HepG2 (cell line): Measurements from ENCODE around the gene ARHGAP15. TPM values are rescaled to one million over a fixed set of nuclear protein-coding genes. Genes with fewer than 3 reads are reported as not detected.

Source experiments
- ATAC-seq: fragments of 200-7000 bp; cut with Tn5 transposase; 3 replicates; pipeline ENCODE4 v1.9.1; 2020; ENCODE audit warnings: mild to moderate bottlenecking, moderate library complexity
- BruUV-seq: library from RNA; stranded (reverse); fragments of 400-500 nt; replicated peaks from 2 replicates; lab custom pipeline; 2021; lab: Mats Ljungman, UMichigan
- CTCF ChIA-PET: fragments of 300-600 bp; formaldehyde crosslinking; extraction: SDS; loops from one replicate; lab custom pipeline; 2021; ENCODE audit warnings: low total read pairs, inconsistent platforms, low intra/inter-chr PET ratio; lab: Yijun Ruan, JAX
- POLR2A ChIA-PET: fragments of 350-600 bp; sonication (Branson Sonifier 250); formaldehyde crosslinking; loops from one replicate; lab custom pipeline; 2020; ENCODE audit warnings: antibody characterized with exemption, inconsistent platforms; lab: Yijun Ruan, JAX
- DNase-seq: peaks from one replicate; pipeline ENCODE4 v3.0.0-alpha.2; 2015; ENCODE audit warnings: low spot score
- FAIRE-seq: peaks from 3 replicates; lab custom pipeline; 2011; peaks lifted over from hg19 to GRCh38; lab: Jason Lieb, UNC
- H2AFZ ChIP-seq: one replicate; pipeline ENCODE4 v1.6.1; 2011; ENCODE audit warnings: low read length, inconsistent platforms
- H3K27ac ChIP-seq: fragments of 300-600 bp; 3 replicates; pipeline ENCODE4 v1.8.0; 2011; ENCODE audit warnings: mixed run types, mild to moderate bottlenecking, mixed read lengths, low read length, inconsistent platforms; ENCODE audit not compliant: insufficient read depth; ENCODE audit errors: extremely low read length
- H3K27me3 ChIP-seq, 2 experiments: fragments of 200-600 bp in 1 of 2; 2 replicates in 1 of 2; 3 replicates in 1 of 2; pipeline versions ENCODE4 v1.6.0 to v1.8.0; 2011; ENCODE audit warnings: low read length in 2 of 2, mild to moderate bottlenecking in 2 of 2, moderate library complexity in 2 of 2, inconsistent platforms in 1 of 2; ENCODE audit not compliant: insufficient read depth in 2 of 2, control insufficient read depth in 1 of 2
- H3K36me3 ChIP-seq, 2 experiments: fragments of 200-600 bp in 1 of 2; replicated peaks in 1 of 2; 2 replicates in 1 of 2; 3 replicates in 1 of 2; pipeline versions ENCODE4 v1.5.1 to v1.8.0; 2011; ENCODE audit warnings: low read length in 2 of 2, inconsistent platforms in 1 of 2; ENCODE audit not compliant: insufficient read depth in 2 of 2, control insufficient read depth in 1 of 2
- H3K4me1 ChIP-seq: 2 replicates; pipeline ENCODE4 v1.5.1; 2012; ENCODE audit warnings: low read length, inconsistent platforms; ENCODE audit not compliant: insufficient read depth
- H3K4me2 ChIP-seq: 2 replicates; pipeline ENCODE4 v1.6.0; 2011; ENCODE audit warnings: low read depth, low read length, inconsistent platforms
- H3K4me3 ChIP-seq, 3 experiments: fragments of 200-600 bp in 1 of 3; sonication (generic), shearing (Covaris generic) in 1 of 3; replicated peaks in 1 of 3; 2 replicates each; pipeline ENCODE4 v1.5.1; 2011 to 2016; ENCODE audit warnings: low read length in 3 of 3, inconsistent platforms in 2 of 3, low read depth in 2 of 3, mild to moderate bottlenecking in 2 of 3, control low read depth in 1 of 3, mixed read lengths in 1 of 3; ENCODE audit not compliant: insufficient read depth in 1 of 3
- H3K79me2 ChIP-seq: one replicate; pipeline ENCODE4 v1.6.1; 2011; ENCODE audit warnings: low read length, inconsistent platforms; ENCODE audit not compliant: insufficient read depth
- H3K9ac ChIP-seq: 2 replicates; pipeline ENCODE4 v1.6.0; 2011; ENCODE audit warnings: mild to moderate bottlenecking, low read depth, low read length, inconsistent platforms; ENCODE audit not compliant: insufficient read depth
- H3K9me3 ChIP-seq: 2 replicates; pipeline ENCODE4 v1.5.1; 2012; ENCODE audit warnings: mild to moderate bottlenecking, low read length
- H4K20me1 ChIP-seq: 2 replicates; pipeline ENCODE4 v1.6.0; 2011; ENCODE audit warnings: inconsistent platforms, mild to moderate bottlenecking, low read length, moderate library complexity; ENCODE audit not compliant: insufficient read depth
- FIP1L1 ChIP-seq: fragments of 200-400 bp; formaldehyde crosslinking; IDR thresholded peaks from 2 replicates; pipeline ENCODE4 v1.6.1; 2018; ENCODE audit warnings: low read depth, mild to moderate bottlenecking, low read length, moderate library complexity, borderline replicate concordance; ENCODE audit not compliant: insufficient read depth
- ISL2 ChIP-seq: sonication (generic); formaldehyde crosslinking; IDR thresholded peaks from 2 replicates; pipeline ENCODE4 v1.5.0; 2020; ENCODE audit warnings: missing genetic modification reagents
- KAT7 ChIP-seq: IDR thresholded peaks from 2 replicates; pipeline ENCODE4 v1.6.1; 2018; ENCODE audit warnings: borderline replicate concordance, missing compliant biosample characterization
- PATZ1 ChIP-seq: sonication (generic); formaldehyde crosslinking; IDR thresholded peaks from 2 replicates; pipeline ENCODE4 v1.4.0; 2020; ENCODE audit warnings: missing genetic modification reagents
- RBM39 ChIP-seq: fragments of 200-400 bp; formaldehyde crosslinking; IDR thresholded peaks from one replicate; pipeline ENCODE4 v1.6.1; 2018; ENCODE audit warnings: antibody characterized with exemption, mild to moderate bottlenecking, low read depth, low read length; ENCODE audit not compliant: poor library complexity, severe bottlenecking
- ZNF160 ChIP-seq: sonication (generic); formaldehyde crosslinking; IDR thresholded peaks from 2 replicates; pipeline ENCODE4 v1.8.0; 2022; ENCODE audit warnings: mild to moderate bottlenecking, inconsistent platforms, missing genetic modification reagents
- ZNF773 ChIP-seq: sonication (generic); formaldehyde crosslinking; IDR thresholded peaks from 2 replicates; pipeline ENCODE4 v1.4.0; 2020; ENCODE audit warnings: missing genetic modification reagents, borderline replicate concordance
- WGBS: methylation state at CpG from one replicate; pipeline ENCODE4 v1.1.6; 2017; ENCODE audit warnings: low lambda C conversion rate; 5-methylcytosine and 5-hydroxymethylcytosine counted together
- in situ Hi-C: cut with HindIII; loops from 2 replicates; pipeline ENCODE4 v1.10.0; 2017; ENCODE audit warnings: low pct_unique_long_range_greater_than_20kb; ENCODE audit not compliant: extremely low pct_ligation_motif_present
- intact Hi-C: fragments of 100-400 bp; cut with micrococcal nuclease; formaldehyde crosslinking; loops from one replicate; pipeline ENCODE4 v1.10.0; 2022; ENCODE audit not compliant: unreplicated experiment
- polyA plus RNA-seq, 8 experiments: library from polyadenylated mRNA; depleted of rRNA in 3 of 8; stranded (reverse) in 7 of 8; unstranded in 1 of 8; fragments of >200 nt; fragmentation: Illumina TruSeq in 4 of 8; extraction: Trizol in 4 of 8; gene quantifications; 2 replicates each; pipeline versions ENCODE4 v1.2.1 to v1.2.3, GENCODE V29; 2011 to 2016; ENCODE audit warnings: low read depth in 4 of 8, missing spikeins in 1 of 8, mixed read lengths in 1 of 8; ENCODE audit not compliant: insufficient read depth in 1 of 8
- total RNA-seq, 5 experiments: library from RNA; depleted of rRNA; stranded (reverse); fragments of >200 nt; fragmentation: Illumina TruSeq; extraction: Trizol; gene quantifications; 2 replicates each; pipeline ENCODE4 v1.2.3, GENCODE V29; 2016; ENCODE audit warnings: low read depth in 1 of 5
- TF ChIP-seq, protein P1 (sequence below): IDR thresholded peaks from 2 replicates; pipeline ENCODE4 v1.4.0; 2020; ENCODE audit warnings: mild to moderate bottlenecking, missing genetic modification reagents

Gene ARHGAP15
- total and polyA plus RNA-seq, 2 of the 13 experiments (the other 11 are each of a cell fraction or from before 2014, with no cell fraction given) = 0.04 TPM; not detected in 1

GRCh38 chr2:143684551-143685320 is 555.5 kb downstream of the ARHGAP15 start:
- ChIA-PET POLR2A (interaction anchor here (0.8 kb wide), 1 partner anchor 64 kb away, joined by 3 read pairs; no protein-coding TSS in a partner anchor), CTCF (no interaction called here)
- WGBS = 32% methylated on average over 11 of the region's 11 CpGs
- FAIRE-seq (no peak), DNase-seq (no peak), ATAC-seq (no peak)
- Histone ChIP-seq H3K27ac (no peak overlapping the region), H4K20me1 (no peaks in the 10 kb centered on the region), H3K9me3 (no peaks in the 10 kb centered on the region), H3K4me3 (no peak overlapping the region), H3K79me2 (no peaks in the 10 kb centered on the region), H3K36me3 (no peaks in the 10 kb centered on the region), H3K9ac (no peak overlapping the region), H2AFZ (no peak overlapping the region), H3K4me1 (no peaks in the 10 kb centered on the region), H3K4me2 (no peak overlapping the region), H3K27me3 (no peaks in the 10 kb centered on the region)
- TF ChIP-seq ZNF773 (no peak), FIP1L1 (no peak), RBM39 (no peak), PATZ1 (CRISPR knock-in tag) (no peak), KAT7 (CRISPR knock-in tag) (no peak), ZNF160 (CRISPR knock-in tag) (no peak), ISL2 (no peak)
- TF ChIP-seq, protein P1, sequence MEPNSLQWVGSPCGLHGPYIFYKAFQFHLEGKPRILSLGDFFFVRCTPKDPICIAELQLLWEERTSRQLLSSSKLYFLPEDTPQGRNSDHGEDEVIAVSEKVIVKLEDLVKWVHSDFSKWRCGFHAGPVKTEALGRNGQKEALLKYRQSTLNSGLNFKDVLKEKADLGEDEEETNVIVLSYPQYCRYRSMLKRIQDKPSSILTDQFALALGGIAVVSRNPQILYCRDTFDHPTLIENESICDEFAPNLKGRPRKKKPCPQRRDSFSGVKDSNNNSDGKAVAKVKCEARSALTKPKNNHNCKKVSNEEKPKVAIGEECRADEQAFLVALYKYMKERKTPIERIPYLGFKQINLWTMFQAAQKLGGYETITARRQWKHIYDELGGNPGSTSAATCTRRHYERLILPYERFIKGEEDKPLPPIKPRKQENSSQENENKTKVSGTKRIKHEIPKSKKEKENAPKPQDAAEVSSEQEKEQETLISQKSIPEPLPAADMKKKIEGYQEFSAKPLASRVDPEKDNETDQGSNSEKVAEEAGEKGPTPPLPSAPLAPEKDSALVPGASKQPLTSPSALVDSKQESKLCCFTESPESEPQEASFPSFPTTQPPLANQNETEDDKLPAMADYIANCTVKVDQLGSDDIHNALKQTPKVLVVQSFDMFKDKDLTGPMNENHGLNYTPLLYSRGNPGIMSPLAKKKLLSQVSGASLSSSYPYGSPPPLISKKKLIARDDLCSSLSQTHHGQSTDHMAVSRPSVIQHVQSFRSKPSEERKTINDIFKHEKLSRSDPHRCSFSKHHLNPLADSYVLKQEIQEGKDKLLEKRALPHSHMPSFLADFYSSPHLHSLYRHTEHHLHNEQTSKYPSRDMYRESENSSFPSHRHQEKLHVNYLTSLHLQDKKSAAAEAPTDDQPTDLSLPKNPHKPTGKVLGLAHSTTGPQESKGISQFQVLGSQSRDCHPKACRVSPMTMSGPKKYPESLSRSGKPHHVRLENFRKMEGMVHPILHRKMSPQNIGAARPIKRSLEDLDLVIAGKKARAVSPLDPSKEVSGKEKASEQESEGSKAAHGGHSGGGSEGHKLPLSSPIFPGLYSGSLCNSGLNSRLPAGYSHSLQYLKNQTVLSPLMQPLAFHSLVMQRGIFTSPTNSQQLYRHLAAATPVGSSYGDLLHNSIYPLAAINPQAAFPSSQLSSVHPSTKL = no peak
- in situ Hi-C loops (no loop called here), intact Hi-C loops (no loop called here)
- no TSS peak for BruUV-seq
